ENCODE results near the gene NRG2. TPM values are rescaled to one million over a fixed set of nuclear protein-coding genes. Genes with fewer than 3 reads are reported as not detected.

Gene NRG2
- total and polyA plus RNA-seq, 12 donors: 1.8 to 16.7 (median 8.4) TPM

DNA sequence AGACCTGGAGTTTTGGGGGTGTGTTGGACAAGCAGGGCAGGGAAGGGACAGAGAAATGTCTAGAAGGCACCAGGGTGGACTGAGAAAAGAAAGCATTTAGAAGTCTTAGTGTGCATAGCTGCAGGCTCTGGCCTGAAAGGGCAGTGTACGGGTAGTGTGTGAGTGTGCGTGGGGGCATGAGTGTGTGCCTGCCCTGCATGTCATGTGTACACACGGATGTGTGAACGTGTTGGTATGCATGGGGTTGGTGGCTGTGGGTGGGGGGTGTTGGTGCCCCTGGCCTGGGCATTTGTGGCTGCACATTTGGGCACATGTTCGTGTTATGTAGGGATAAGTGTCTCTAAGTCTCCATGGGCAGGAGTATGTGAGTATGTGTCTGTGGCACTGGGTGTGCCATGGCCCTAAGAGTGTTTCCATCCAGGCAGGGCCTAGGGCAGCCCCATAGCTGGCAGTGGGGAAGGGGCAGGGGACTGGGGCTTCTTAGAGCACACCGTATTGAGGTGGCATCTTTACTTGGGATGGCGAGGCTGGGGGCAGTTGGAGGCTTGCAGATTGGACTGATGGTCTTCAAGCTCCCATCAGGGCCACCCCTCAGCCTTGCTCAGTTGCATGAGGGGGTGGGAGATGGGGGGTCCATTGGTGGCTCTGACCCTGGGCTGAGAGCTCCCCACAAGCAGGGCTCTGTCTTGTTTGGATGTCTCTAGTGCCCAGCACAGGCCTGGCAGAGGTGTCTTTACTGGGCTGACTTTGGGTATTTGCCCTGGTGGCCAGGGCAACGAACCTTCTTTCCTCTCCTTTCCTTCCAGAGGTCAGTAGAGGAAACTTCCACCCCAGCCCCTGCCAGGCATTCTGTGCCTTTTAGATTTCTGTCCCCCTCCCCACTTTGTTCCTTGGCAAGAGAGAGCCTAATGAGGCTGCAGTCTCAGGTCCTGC, 232.5 kb downstream of the NRG2 start:
- H3K4me3 ChIP-seq: no peak overlapping the region
- no peaks in the 10 kb centered on the region for H3K4me1 ChIP-seq (replicated peaks in 1 of 2)
- DNase-seq: no peak
- no peaks in the 10 kb centered on the region for H3K9me3 ChIP-seq (replicated peaks in 1 of 3)
- H3K36me3 ChIP-seq (replicated peaks in 1 of 2): no peaks in the 10 kb centered on the region
- intact Hi-C loops (cut with DNase I): no loop called here
- 87 to 94% (median 89%) methylated on average over 7 to 8 of the region's 8 CpGs for WGBS, 4 donors
- no peaks in the 10 kb centered on the region for H3K27me3 ChIP-seq
- TF ChIP-seq POLR2A (IDR thresholded peaks at IDR 0.05): no peak
- TF ChIP-seq, protein P1, sequence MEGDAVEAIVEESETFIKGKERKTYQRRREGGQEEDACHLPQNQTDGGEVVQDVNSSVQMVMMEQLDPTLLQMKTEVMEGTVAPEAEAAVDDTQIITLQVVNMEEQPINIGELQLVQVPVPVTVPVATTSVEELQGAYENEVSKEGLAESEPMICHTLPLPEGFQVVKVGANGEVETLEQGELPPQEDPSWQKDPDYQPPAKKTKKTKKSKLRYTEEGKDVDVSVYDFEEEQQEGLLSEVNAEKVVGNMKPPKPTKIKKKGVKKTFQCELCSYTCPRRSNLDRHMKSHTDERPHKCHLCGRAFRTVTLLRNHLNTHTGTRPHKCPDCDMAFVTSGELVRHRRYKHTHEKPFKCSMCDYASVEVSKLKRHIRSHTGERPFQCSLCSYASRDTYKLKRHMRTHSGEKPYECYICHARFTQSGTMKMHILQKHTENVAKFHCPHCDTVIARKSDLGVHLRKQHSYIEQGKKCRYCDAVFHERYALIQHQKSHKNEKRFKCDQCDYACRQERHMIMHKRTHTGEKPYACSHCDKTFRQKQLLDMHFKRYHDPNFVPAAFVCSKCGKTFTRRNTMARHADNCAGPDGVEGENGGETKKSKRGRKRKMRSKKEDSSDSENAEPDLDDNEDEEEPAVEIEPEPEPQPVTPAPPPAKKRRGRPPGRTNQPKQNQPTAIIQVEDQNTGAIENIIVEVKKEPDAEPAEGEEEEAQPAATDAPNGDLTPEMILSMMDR (IDR thresholded peaks at IDR 0.05): no peak
- H3K27ac ChIP-seq: no peak overlapping the region

DNA sequence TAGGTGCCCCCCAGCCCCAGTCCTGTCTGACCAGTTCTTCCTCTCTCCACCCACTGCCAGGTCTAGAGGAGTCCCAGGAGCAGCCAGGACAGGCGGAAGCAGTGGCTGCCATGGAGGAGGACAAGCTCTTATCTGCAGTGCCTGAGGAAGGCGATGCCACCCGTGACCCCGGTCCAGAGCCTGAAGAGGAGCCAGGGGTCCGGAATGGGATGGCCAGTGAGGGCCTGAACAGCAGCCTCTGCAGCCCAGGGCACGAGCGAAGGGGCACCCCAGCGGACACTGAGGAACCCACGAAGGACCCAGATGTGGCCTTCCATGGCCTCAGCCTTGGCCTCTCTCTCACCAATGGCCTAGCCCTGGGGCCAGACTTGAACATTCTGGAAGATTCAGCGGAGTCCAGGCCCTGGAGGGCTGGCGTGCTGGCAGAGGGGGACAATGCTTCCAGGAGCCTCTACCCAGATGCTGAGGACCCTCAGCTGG, 233.7 kb downstream of the NRG2 start:
- H3K27me3 ChIP-seq: no peaks in the 10 kb centered on the region
- no peaks in the 10 kb centered on the region for H3K9me3 ChIP-seq (replicated peaks in 1 of 3)
- H3K4me3 ChIP-seq: no peak overlapping the region
- H3K27ac ChIP-seq: no peak overlapping the region
- no peak for DNase-seq
- no peaks in the 10 kb centered on the region for H3K36me3 ChIP-seq (replicated peaks in 1 of 2)
- WGBS, 4 donors: 88 to 94% (median 94%) methylated on average over 9 to 11 of the region's 11 CpGs; no CpG with 5 or more reads in 1 of the 4 donors
- TF ChIP-seq, protein P1 (IDR thresholded peaks at IDR 0.05): no peak
- no peak for TF ChIP-seq POLR2A (IDR thresholded peaks at IDR 0.05)
- intact Hi-C loops (cut with DNase I): no loop called here
- H3K4me1 ChIP-seq (replicated peaks in 1 of 2): no peaks in the 10 kb centered on the region

GRCh38 chr5:139808481-139809330, 234.4 kb downstream of the NRG2 start:
- 50 to 69% (median 53%) methylated on average over 12 to 19 of the region's 19 CpGs for WGBS, 4 donors
- H3K27ac ChIP-seq: no peak overlapping the region
- no peaks in the 10 kb centered on the region for H3K9me3 ChIP-seq (replicated peaks in 1 of 3)
- no peaks in the 10 kb centered on the region for H3K36me3 ChIP-seq (replicated peaks in 1 of 2)
- DNase-seq: peak in 1 of 7 donors; percentile 35
- no peaks in the 10 kb centered on the region for H3K4me1 ChIP-seq (replicated peaks in 1 of 2)
- TF ChIP-seq, protein P1 (IDR thresholded peaks at IDR 0.05): no peak
- no peak for TF ChIP-seq POLR2A (IDR thresholded peaks at IDR 0.05)
- intact Hi-C loops (cut with DNase I): no loop called here
- H3K4me3 ChIP-seq: no peak overlapping the region
- no peaks in the 10 kb centered on the region for H3K27me3 ChIP-seq

DNA sequence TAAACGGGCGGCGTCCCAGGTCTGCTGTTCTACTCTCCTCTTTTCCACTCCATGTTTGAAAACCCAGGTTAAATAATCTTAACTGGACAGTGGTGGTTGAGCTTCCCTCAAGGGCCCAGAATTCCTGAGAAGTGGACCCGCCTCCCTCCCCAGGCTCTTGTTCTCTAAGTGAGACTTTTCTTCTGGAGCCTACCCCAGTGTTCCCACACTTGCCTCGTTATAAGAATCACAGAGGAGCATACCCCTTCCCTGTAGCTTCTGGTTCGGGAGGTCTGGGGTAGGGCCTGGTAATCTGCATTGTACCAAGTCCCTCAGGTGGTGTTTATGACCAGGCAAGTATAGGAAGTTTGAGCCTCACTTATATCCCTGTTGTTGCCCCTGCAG, 235.5 kb downstream of the NRG2 start:
- no peak for DNase-seq
- Histone ChIP-seq H3K4me1 (replicated peaks in 1 of 2) (no peaks in the 10 kb centered on the region), H3K36me3 (replicated peaks in 1 of 2) (no peaks in the 10 kb centered on the region), H3K27me3 (no peaks in the 10 kb centered on the region), H3K9me3 (replicated peaks in 1 of 3) (no peaks in the 10 kb centered on the region), H3K4me3 (no peak overlapping the region), H3K27ac (no peak overlapping the region)
- intact Hi-C loops (cut with DNase I): no loop called here
- no peak for TF ChIP-seq POLR2A (IDR thresholded peaks at IDR 0.05)
- TF ChIP-seq, protein P1 (IDR thresholded peaks at IDR 0.05): no peak
- WGBS, 4 donors: 85 to 88% (median 87%) methylated on average over 6 of the region's 6 CpGs

Data from adrenal gland (tissue), 12 donors.